GM12878 (cell line): Measurements from ENCODE around the gene ITK. TPM values are rescaled to one million over a fixed set of nuclear protein-coding genes. Genes with fewer than 3 reads are reported as not detected.

ENCODE experiments used
- ATAC-seq: fragments of 200-7000 bp; cut with Tn5 transposase; 3 replicates; pipeline ENCODE4 v1.9.1; 2020; ENCODE audit warnings: mild to moderate bottlenecking, moderate library complexity
- BruUV-seq: library from RNA; stranded (reverse); fragments of 400-500 nt; replicated peaks from 2 replicates; lab custom pipeline; 2021; lab: Mats Ljungman, UMichigan
- CTCF ChIA-PET: fragments of 300-600 bp; sonication (Branson Sonifier 250); formaldehyde crosslinking; extraction: SDS; loops from one replicate; lab custom pipeline; 2021; ENCODE audit warnings: inconsistent platforms; lab: Yijun Ruan, JAX
- POLR2A ChIA-PET: fragments of 350-600 bp; formaldehyde crosslinking; extraction: SDS; loops from one replicate; lab custom pipeline; 2021; ENCODE audit warnings: inconsistent platforms; lab: Charles Lee
- RAD21 ChIA-PET: fragments of 300-600 bp; sonication (Branson Sonifier 250); formaldehyde crosslinking; loops from one replicate; lab custom pipeline; 2023; ENCODE audit warnings: antibody characterized with exemption; ENCODE audit not compliant: unreplicated experiment; lab: Charles Lee
- SMC1A ChIA-PET: fragments of 300-600 bp; sonication (Branson Sonifier 250); formaldehyde crosslinking; loops from one replicate; lab custom pipeline; 2023; ENCODE audit not compliant: unreplicated experiment, uncharacterized antibody; lab: Charles Lee
- DNase-seq: peaks from one replicate; pipeline ENCODE4 v3.0.0-alpha.2; 2011; ENCODE audit warnings: low read depth, low spot score
- FAIRE-seq: peaks from 3 replicates; lab custom pipeline; 2011; peaks lifted over from hg19 to GRCh38; lab: Jason Lieb, UNC
- H2AFZ ChIP-seq: 2 replicates; pipeline ENCODE4 v1.6.0; 2011; ENCODE audit warnings: low read depth, low read length, control low read depth; ENCODE audit not compliant: control insufficient read depth
- H3K27ac ChIP-seq: 2 replicates; pipeline ENCODE4 v1.5.1; 2011; ENCODE audit warnings: control low read depth; ENCODE audit not compliant: control insufficient read depth, insufficient read depth
- H3K27me3 ChIP-seq, 2 experiments: replicated peaks in 1 of 2; 2 replicates each; pipeline versions ENCODE4 v1.6.0 to v1.6.1; 2011; ENCODE audit warnings: low read length in 1 of 2; ENCODE audit not compliant: control insufficient read depth in 2 of 2, insufficient read depth in 2 of 2
- H3K36me3 ChIP-seq, 2 experiments: 2 replicates each; pipeline ENCODE4 v1.5.1; 2011; ENCODE audit warnings: low read length in 1 of 2; ENCODE audit not compliant: control insufficient read depth in 2 of 2, insufficient read depth in 2 of 2
- H3K4me1 ChIP-seq: 2 replicates; pipeline ENCODE4 v1.6.1; 2011; ENCODE audit warnings: mild to moderate bottlenecking, low read length, moderate library complexity, mixed read lengths; ENCODE audit not compliant: control insufficient read depth, insufficient read depth
- H3K4me2 ChIP-seq: 2 replicates; pipeline ENCODE4 v1.6.0; 2011; ENCODE audit warnings: control low read depth; ENCODE audit not compliant: control insufficient read depth, insufficient read depth
- H3K4me3 ChIP-seq: fragments of 200-600 bp; sonication (generic); 2 replicates; pipeline ENCODE4 v1.5.1; 2016
- H3K79me2 ChIP-seq: 2 replicates; pipeline ENCODE4 v1.6.0; 2011; ENCODE audit warnings: low read length; ENCODE audit not compliant: control insufficient read depth, insufficient read depth
- H3K9ac ChIP-seq: 2 replicates; pipeline ENCODE4 v1.8.0; 2011; ENCODE audit warnings: low read length, control low read depth, mixed read lengths; ENCODE audit not compliant: control insufficient read depth, insufficient read depth
- H3K9me3 ChIP-seq: replicated peaks from 3 replicates; pipeline ENCODE4 v1.5.1; 2011; ENCODE audit warnings: mild to moderate bottlenecking, low read length; ENCODE audit not compliant: control insufficient read depth, insufficient read depth
- H4K20me1 ChIP-seq: 2 replicates; pipeline ENCODE4 v1.6.0; 2011; ENCODE audit not compliant: control insufficient read depth, insufficient read depth
- ATF7 ChIP-seq: fragments of 450-650 bp; IDR thresholded peaks from 2 replicates; pipeline ENCODE4 v1.6.1; 2016; ENCODE audit warnings: low read depth, mild to moderate bottlenecking
- EED ChIP-seq: sonication (generic); IDR thresholded peaks from 2 replicates; pipeline ENCODE4 v1.6.1; 2016; ENCODE audit warnings: antibody characterized with exemption, low read depth
- HCFC1 ChIP-seq: fragments of 150-350 bp; IDR thresholded peaks from 2 replicates; pipeline ENCODE4 v1.6.1; 2014; ENCODE audit warnings: low read length
- HSF1 ChIP-seq: fragments of 150-350 bp; IDR thresholded peaks from 2 replicates; pipeline ENCODE4 v1.6.1; 2014; ENCODE audit warnings: mild to moderate bottlenecking, low read depth, low read length
- IKZF1 ChIP-seq: fragments of 450-650 bp; conservative IDR thresholded peaks from 2 replicates; pipeline ENCODE4 v1.6.1; 2017; ENCODE audit warnings: antibody characterized with exemption, mild to moderate bottlenecking
- NFYA ChIP-seq: IDR thresholded peaks from 2 replicates; pipeline ENCODE4 v1.6.1; 2011; ENCODE audit warnings: low read depth, mild to moderate bottlenecking, low read length, improper control_type of control experiment, borderline replicate concordance
- NRF1 ChIP-seq: conservative IDR thresholded peaks from 2 replicates; pipeline ENCODE4 v1.6.1; 2011; ENCODE audit warnings: mild to moderate bottlenecking, low read depth, low read length, improper control_type of control experiment
- PRDM15 ChIP-seq: fragments of 450-650 bp; formaldehyde crosslinking; IDR thresholded peaks from 2 replicates; pipeline ENCODE4 v1.4.0; 2020; ENCODE audit warnings: mild to moderate bottlenecking, moderate library complexity
- SPI1 ChIP-seq: IDR thresholded peaks from 2 replicates; pipeline ENCODE4 v1.6.1; 2011; ENCODE audit warnings: low read depth, mild to moderate bottlenecking, low read length, moderate library complexity, borderline replicate concordance; ENCODE audit not compliant: insufficient read depth
- USF1 ChIP-seq: IDR thresholded peaks from 2 replicates; pipeline ENCODE4 v1.6.1; 2011; ENCODE audit warnings: borderline replicate concordance, low read depth, mild to moderate bottlenecking, moderate library complexity, mixed read lengths, low read length; ENCODE audit not compliant: insufficient read depth; ENCODE audit errors: extremely low read length
- ZNF207 ChIP-seq: fragments of 450-650 bp; IDR thresholded peaks from 2 replicates; pipeline ENCODE4 v1.6.1; 2014; ENCODE audit warnings: antibody characterized with exemption, mild to moderate bottlenecking, borderline replicate concordance
- ZNF592 ChIP-seq: fragments of 450-650 bp; IDR thresholded peaks from 2 replicates; pipeline ENCODE4 v1.6.1; 2017; ENCODE audit warnings: mild to moderate bottlenecking, moderate library complexity
- WGBS: methylation state at CpG from one replicate; pipeline ENCODE4 v1.1.6; 2016; ENCODE audit warnings: low lambda C conversion rate; ENCODE audit not compliant: insufficient replicate concordance, insufficient coverage; ENCODE audit errors: missing lambda C conversion rate; 5-methylcytosine and 5-hydroxymethylcytosine counted together
- in situ Hi-C: fragments of 300-500 bp; cut with MboI; formaldehyde crosslinking; loops from 9 replicates; pipeline ENCODE4 v1.14.3; 2018; ENCODE audit warnings: mixed read lengths
- intact Hi-C: fragments of 100-400 bp; cut with micrococcal nuclease; formaldehyde crosslinking; loops from one replicate; pipeline ENCODE4 v1.14.2; 2022; ENCODE audit not compliant: unreplicated experiment
- polyA plus RNA-seq, 11 experiments: library from polyadenylated mRNA; depleted of rRNA in 4 of 11; unstranded in 6 of 11; stranded (reverse) in 5 of 11; fragments of >200 nt; fragmentation: Nextera tagmentation in 4 of 11; fragmentation: Illumina TruSeq in 1 of 11; extraction: Ambion mirVana in 4 of 11; extraction: Trizol in 1 of 11; gene quantifications; 1 replicate in 1 of 11; 2 replicates in 10 of 11; pipeline versions ENCODE4 v1.2.1 to v1.2.3, GENCODE V29; 2011 to 2016; ENCODE audit warnings: inconsistent platforms in 2 of 11, missing spikeins in 2 of 11, low read depth in 1 of 11
- total RNA-seq, 4 experiments: library from RNA; depleted of rRNA in 3 of 4; stranded (reverse); fragments of >200 nt in 3 of 4; fragmentation: Illumina TruSeq in 1 of 4; extraction: Trizol in 1 of 4; gene quantifications; 2 replicates each; pipeline versions ENCODE4 v1.2.1 to v1.2.3, GENCODE V29; 2013 to 2021

ITK gene
- total and polyA plus RNA-seq, 10 of the 15 experiments (the other 5 are each of a cell fraction or from before 2014, with no cell fraction given): 0.05 to 2.4 (median 0.76) TPM

- ChIA-PET CTCF (interaction anchor here (0.9 to 4.2 kb wide), 5 partner anchors 16 to 122 kb away, joined by 3 to 44 read pairs (median 11); no protein-coding TSS in a partner anchor), SMC1A (interaction anchor here (0.6 to 4.2 kb wide), 5 partner anchors 11 to 122 kb away, joined by 3 to 47 read pairs (median 7); no protein-coding TSS in a partner anchor), RAD21 (interaction anchor here (1.0 to 8.3 kb wide), 3 partner anchors 16 to 48 kb away, joined by 5 to 99 read pairs (median 6); no protein-coding TSS in a partner anchor), POLR2A (interaction anchor here (0.8 to 2.2 kb wide), 3 partner anchors 44 to 131 kb away, joined by 3 to 6 read pairs (median 3); no protein-coding TSS in a partner anchor)
- Histone ChIP-seq H3K9ac (peak overlapping the region; percentile 24), H3K9me3 (no peaks in the 10 kb centered on the region), H3K79me2 (peaks cover 74% of the 10 kb centered on the region), H3K36me3 (no peaks in the 10 kb centered on the region), H3K4me2 (peak overlapping the region; percentile 86), H4K20me1 (no peaks in the 10 kb centered on the region), H3K4me1 (peaks cover 62% of the 10 kb centered on the region), H3K27me3 (no peaks in the 10 kb centered on the region), H2AFZ (no peak overlapping the region), H3K27ac (peak overlapping the region; percentile 30), H3K4me3 (peak overlapping the region; percentile 59)
- BruUV-seq: no TSS peak
- TF ChIP-seq NFYA: no peak
- no peak for TF ChIP-seq ZNF207
- no peak for TF ChIP-seq NRF1
- 0 out of 2 replicates have a peak, but pooled peaks have one; percentile 8 for TF ChIP-seq SPI1
- no peak for TF ChIP-seq EED
- TF ChIP-seq PRDM15 (CRISPR knock-in tag): no peak
- no peak for TF ChIP-seq ZNF592
- no peak for TF ChIP-seq HCFC1
- TF ChIP-seq USF1: no peak
- TF ChIP-seq ATF7: no peak
- no peak for TF ChIP-seq HSF1
- TF ChIP-seq IKZF1: peak; percentile 33; the same call in 1 of the 2 replicates
- no peak for ATAC-seq
- FAIRE-seq: no peak
- in situ Hi-C loops: no loop called here
- whole genome bisulfite sequencing: 70% methylated on average over 6 of the region's 6 CpGs
- no peak for DNase-seq
- intact Hi-C loops: loop anchor here (5.0 kb wide), 1 partner anchor 122 kb away; no protein-coding TSS in a partner anchor
Observed at GRCh38 chr5:157269165-157269671, 88.6 kb downstream of the ITK start.
